ENCODE data around the gene BLACAT1.
"Not testable (repeated sequence)": the region's sequence is repeated elsewhere in the genome, so short reads cannot be mapped to it uniquely, and the experiment has no call there.

Gene BLACAT1

GRCh38 chr1:205484985-205485967 is 29.4 kb upstream of the BLACAT1 start:
- DNase-seq (ENCODE audit: low spot score): peak; percentile 91
- TF ChIP-seq CTCF (IDR thresholded peaks at IDR 0.05; ENCODE audit: borderline replicate concordance, control extremely low read depth, extremely low read depth, insufficient read depth, missing control alignments): peak; percentile 81
- in situ Hi-C loops (cut with MboI; ENCODE audit: low sequenced_read_pairs, unreplicated experiment): loop anchor here (10.0 kb wide), 1 partner anchor 130 kb away; the partner anchor contains the start of gene KLHDC8A

GRCh38 chr1:205483372-205483771 is 27.5 kb upstream of the BLACAT1 start:
- in situ Hi-C loops (cut with MboI; ENCODE audit: low sequenced_read_pairs, unreplicated experiment): loop anchor here (10.0 kb wide), 1 partner anchor 129 kb away; the partner anchor contains the start of gene KLHDC8A
- no peak for DNase-seq (ENCODE audit: low spot score)
- no peak for TF ChIP-seq CTCF (IDR thresholded peaks at IDR 0.05; ENCODE audit: borderline replicate concordance, control extremely low read depth, extremely low read depth, insufficient read depth, missing control alignments)

GRCh38 chr1:205482587-205482986 is 26.7 kb upstream of the BLACAT1 start:
- not testable (repeated sequence) for DNase-seq (ENCODE audit: low spot score)
- in situ Hi-C loops (cut with MboI; ENCODE audit: low sequenced_read_pairs, unreplicated experiment): loop anchor here (10.0 kb wide), 1 partner anchor 128 kb away; the partner anchor contains the start of gene KLHDC8A

- in situ Hi-C loops (cut with MboI; ENCODE audit: low sequenced_read_pairs, unreplicated experiment): loop anchor here (10.0 kb wide), 1 partner anchor 127 kb away; the partner anchor contains the start of gene KLHDC8A
- no peak for TF ChIP-seq CTCF (IDR thresholded peaks at IDR 0.05; ENCODE audit: borderline replicate concordance, control extremely low read depth, extremely low read depth, insufficient read depth, missing control alignments)
- DNase-seq (ENCODE audit: low spot score): no peak
Observed at GRCh38 chr1:205481629-205482151, 25.8 kb upstream of the BLACAT1 start.

- in situ Hi-C loops (cut with MboI; ENCODE audit: low sequenced_read_pairs, unreplicated experiment): loop anchor here (10.0 kb wide), 1 partner anchor 126 kb away; the partner anchor contains the start of gene KLHDC8A
- TF ChIP-seq CTCF (IDR thresholded peaks at IDR 0.05; ENCODE audit: borderline replicate concordance, control extremely low read depth, extremely low read depth, insufficient read depth, missing control alignments): no peak
- DNase-seq (ENCODE audit: low spot score): no peak
Observed at GRCh38 chr1:205481218-205481617, 25.4 kb upstream of the BLACAT1 start.

- in situ Hi-C loops (cut with MboI; ENCODE audit: low sequenced_read_pairs, unreplicated experiment): loop anchor here (10.0 kb wide), 1 partner anchor 126 kb away; the partner anchor contains the start of gene KLHDC8A
- DNase-seq (ENCODE audit: low spot score): peak; percentile 87
- TF ChIP-seq CTCF (IDR thresholded peaks at IDR 0.05; ENCODE audit: borderline replicate concordance, control extremely low read depth, extremely low read depth, insufficient read depth, missing control alignments): no peak
Observed at GRCh38 chr1:205480349-205480985, 24.6 kb upstream of the BLACAT1 start.

GRCh38 chr1:205478985-205479384 is 23.1 kb upstream of the BLACAT1 start:
- in situ Hi-C loops (cut with MboI; ENCODE audit: low sequenced_read_pairs, unreplicated experiment); DNase-seq (ENCODE audit: low spot score): not testable (repeated sequence)

All from GM13976 (cell line).